Esophagus (tissue), 2 donors: Measurements from ENCODE around the gene PODXL2. TPM values are rescaled to one million over a fixed set of nuclear protein-coding genes. Genes with fewer than 3 reads are reported as not detected.

Experiments used
- H3K27ac ChIP-seq, 2 donors: one replicate each; pipeline ENCODE4 v1.5.1; 2013; ENCODE audit warnings: low read depth in 2 of 2, mild to moderate bottlenecking in 2 of 2, inconsistent platforms in 1 of 2, low read length in 1 of 2, moderate library complexity in 1 of 2
- H3K27me3 ChIP-seq, 2 donors: one replicate each; pipeline ENCODE4 v1.6.1; 2013; ENCODE audit warnings: low read length in 2 of 2, control low read depth in 1 of 2, mild to moderate bottlenecking in 1 of 2; ENCODE audit not compliant: insufficient read depth in 2 of 2, control insufficient read depth in 1 of 2
- H3K36me3 ChIP-seq, 2 donors: one replicate each; pipeline ENCODE4 v1.6.1; 2013; ENCODE audit warnings: low read length in 1 of 2; ENCODE audit not compliant: control insufficient read depth in 2 of 2, insufficient read depth in 2 of 2
- H3K4me1 ChIP-seq, 2 donors: one replicate each; pipeline ENCODE4 v1.6.1; 2013; ENCODE audit warnings: low read length in 1 of 2; ENCODE audit not compliant: control insufficient read depth in 2 of 2, insufficient read depth in 2 of 2
- H3K4me3 ChIP-seq, 2 donors: one replicate each; pipeline ENCODE4 v1.5.1; 2013; ENCODE audit warnings: low read length in 2 of 2, mild to moderate bottlenecking in 2 of 2, low read depth in 1 of 2, moderate library complexity in 1 of 2
- H3K9me3 ChIP-seq, 2 donors: one replicate each; pipeline ENCODE4 v1.6.1; 2013; ENCODE audit warnings: mild to moderate bottlenecking in 2 of 2, low read depth in 1 of 2, low read length in 1 of 2, moderate library complexity in 1 of 2; ENCODE audit not compliant: control insufficient read depth in 2 of 2, insufficient read depth in 1 of 2
- WGBS, 2 donors: extraction: QIAGEN DNeasy Blood & Tissue Kit; methylation state at CpG; one replicate each; pipeline ENCODE4 v1.1.7; 2013; 5-methylcytosine and 5-hydroxymethylcytosine counted together
- polyA plus RNA-seq, 2 donors: library from polyadenylated mRNA; stranded (reverse); fragments of 200-250 nt; gene quantifications; one replicate each; pipeline ENCODE4 v1.2.3, GENCODE V29; 2013
- donor health status: healthy with polysubstance abuse.
- donor health status: Bipolar disorder and iron deficiency.

PODXL2 gene
- polyA plus RNA-seq, 2 donors = 2.5 to 3.6 TPM

- WGBS, 2 donors = 85 to 86% methylated on average over 7 of the region's 7 CpGs
- Histone ChIP-seq H3K4me1 (no peaks in the 10 kb centered on the region), H3K4me3 (no peak overlapping the region), H3K27ac (no peak overlapping the region), H3K9me3 (no peaks in the 10 kb centered on the region), H3K36me3 (peaks cover 10 to 20% of the 10 kb centered on the region in 2 donors), H3K27me3 (no peaks in the 10 kb centered on the region)
Observed at GRCh38 chr3:127718245-127718915, 89.4 kb downstream of the PODXL2 start.

- Histone ChIP-seq H3K4me3 (no peak overlapping the region), H3K9me3 (no peaks in the 10 kb centered on the region), H3K27me3 (no peaks in the 10 kb centered on the region), H3K27ac (no peak overlapping the region), H3K36me3 (peaks cover 5 to 17% of the 10 kb centered on the region in 2 donors), H3K4me1 (no peaks in the 10 kb centered on the region)
- WGBS, 2 donors = 52 to 54% methylated on average over 3 of the region's 3 CpGs
Observed at GRCh38 chr3:127718916-127719290, 89.9 kb downstream of the PODXL2 start.

- no peaks in the 10 kb centered on the region for H3K27me3 ChIP-seq
- H3K4me1 ChIP-seq = no peaks in the 10 kb centered on the region
- no peaks in the 10 kb centered on the region for H3K9me3 ChIP-seq
- peaks cover 4 to 14% of the 10 kb centered on the region in 2 donors for H3K36me3 ChIP-seq
- no peak overlapping the region for H3K27ac ChIP-seq
- no peak overlapping the region for H3K4me3 ChIP-seq
- WGBS, 2 donors = 92 to 94% methylated on average over 8 of the region's 8 CpGs
Observed at GRCh38 chr3:127719369-127719768, 90.4 kb downstream of the PODXL2 start.

- no peak overlapping the region for H3K4me3 ChIP-seq
- H3K27me3 ChIP-seq = no peaks in the 10 kb centered on the region
- no peak overlapping the region for H3K27ac ChIP-seq
- no peaks in the 10 kb centered on the region for H3K9me3 ChIP-seq
- 86 to 88% methylated on average over 15 of the region's 15 CpGs for WGBS, 2 donors
- peaks cover 0 to 12% of the 10 kb centered on the region in 2 donors for H3K36me3 ChIP-seq
- H3K4me1 ChIP-seq = no peaks in the 10 kb centered on the region
Observed at GRCh38 chr3:127720161-127720823, 91.3 kb downstream of the PODXL2 start.

GRCh38 chr3:127720985-127721935 lies 92.3 kb downstream of the PODXL2 start:
- Histone ChIP-seq H3K27ac (no peak overlapping the region), H3K9me3 (no peaks in the 10 kb centered on the region), H3K4me3 (no peak overlapping the region), H3K4me1 (no peaks in the 10 kb centered on the region), H3K36me3 (peaks cover 0 to 12% of the 10 kb centered on the region in 2 donors), H3K27me3 (no peaks in the 10 kb centered on the region)
- WGBS, 2 donors = 90 to 91% methylated on average over 17 of the region's 17 CpGs

GRCh38 chr3:127722091-127722784 lies 93.3 kb downstream of the PODXL2 start:
- 60 to 68% methylated on average over 13 of the region's 13 CpGs for WGBS, 2 donors
- Histone ChIP-seq H3K36me3 (peaks cover 0 to 9% of the 10 kb centered on the region in 2 donors), H3K9me3 (no peaks in the 10 kb centered on the region), H3K27ac (no peak overlapping the region), H3K4me3 (no peak overlapping the region), H3K4me1 (no peaks in the 10 kb centered on the region), H3K27me3 (no peaks in the 10 kb centered on the region)

Other genes with a start within 250 kb of the PODXL2 start
- gene TPRA1, start 38.5 kb upstream of the PODXL2 start, polyA plus RNA-seq = 10 to 100 TPM; 20.2 to 22.1 TPM
- 10 to 100 TPM in 1 of 2 donors, 1 to 10 TPM in 1; 4.8 to 16.2 TPM for gene MCM2, start 30.8 kb upstream of the PODXL2 start, polyA plus RNA-seq
- gene ABTB1, start 43.8 kb downstream of the PODXL2 start, polyA plus RNA-seq = 10 to 100 TPM; 15.4 to 19.0 TPM
- 10 to 100 TPM; 78.0 to 99.1 TPM for gene MGLL, start 193.3 kb downstream of the PODXL2 start, polyA plus RNA-seq